Panc1 (cell line): ENCODE results near the gene PIK3AP1. TPM values are rescaled to one million over a fixed set of nuclear protein-coding genes. Genes with fewer than 3 reads are reported as not detected.

Experiments
- ATAC-seq: fragments of 200-7000 bp; cut with Tn5 transposase; 2 replicates; pipeline ENCODE4 v1.9.1; 2020; ENCODE audit warnings: mild to moderate bottlenecking, moderate library complexity
- BruUV-seq: library from RNA; stranded (reverse); fragments of 400-500 nt; replicated peaks from 2 replicates; lab custom pipeline; 2021; lab: Mats Ljungman, UMichigan
- CTCF ChIA-PET: fragments of 300-600 bp; sonication (Branson Sonifier 250); formaldehyde crosslinking; loops from one replicate; lab custom pipeline; 2022; ENCODE audit warnings: antibody characterized with exemption; lab: Charles Lee
- POLR2A ChIA-PET: fragments of 300-600 bp; sonication (Branson Sonifier 250); formaldehyde crosslinking; loops from one replicate; lab custom pipeline; 2022; ENCODE audit warnings: antibody characterized with exemption; lab: Charles Lee
- DNase-seq: peaks from one replicate; pipeline ENCODE4 v3.0.0-alpha.2; 2010; ENCODE audit warnings: low read depth, low spot score
- H3K27ac ChIP-seq: 2 replicates; pipeline ENCODE4 v1.5.1; 2011; ENCODE audit warnings: mild to moderate bottlenecking, low read length, inconsistent platforms
- H3K27me3 ChIP-seq: fragments of 200-500 bp; sonication (Bioruptor generic); 2 replicates; pipeline ENCODE4 v1.6.0; 2014; ENCODE audit warnings: low read length, inconsistent platforms; ENCODE audit not compliant: control insufficient read depth, insufficient read depth
- H3K36me3 ChIP-seq: fragments of 200-500 bp; sonication (Bioruptor generic); 2 replicates; pipeline ENCODE4 v1.5.1; 2014; ENCODE audit warnings: inconsistent platforms, mild to moderate bottlenecking, low read length, moderate library complexity; ENCODE audit not compliant: control insufficient read depth, insufficient read depth
- H3K4me1 ChIP-seq: 2 replicates; pipeline ENCODE4 v1.5.1; 2011; ENCODE audit warnings: inconsistent platforms, mild to moderate bottlenecking, low read length, moderate library complexity; ENCODE audit not compliant: control insufficient read depth, insufficient read depth
- H3K4me3 ChIP-seq, 2 experiments: 2 replicates each; pipeline ENCODE4 v1.5.1; 2011 to 2012; ENCODE audit warnings: low read depth in 2 of 2, low read length in 2 of 2, mild to moderate bottlenecking in 2 of 2, inconsistent platforms in 1 of 2, moderate library complexity in 1 of 2
- H3K9me3 ChIP-seq: fragments of 200-500 bp; sonication (Bioruptor generic); 2 replicates; pipeline ENCODE4 v1.5.1; 2014; ENCODE audit warnings: low read depth, mild to moderate bottlenecking, inconsistent platforms, low read length, moderate library complexity; ENCODE audit not compliant: control insufficient read depth, insufficient read depth
- CTCF ChIP-seq: fragments of 450-650 bp; IDR thresholded peaks from 2 replicates; pipeline ENCODE4 v1.5.1; 2017; ENCODE audit warnings: mild to moderate bottlenecking
- POLR2AphosphoS5 ChIP-seq: IDR thresholded peaks from 2 replicates; pipeline ENCODE4 v1.6.1; 2012; ENCODE audit warnings: mild to moderate bottlenecking, low read depth, low read length, moderate library complexity
- SIN3A ChIP-seq: IDR thresholded peaks from 2 replicates; pipeline ENCODE4 v1.6.1; 2012; ENCODE audit warnings: low read depth, mild to moderate bottlenecking, low read length, moderate library complexity, borderline replicate concordance; ENCODE audit not compliant: insufficient read depth
- TCF7L2 ChIP-seq: IDR thresholded peaks from 2 replicates; pipeline ENCODE4 v1.6.1; 2011; ENCODE audit warnings: mild to moderate bottlenecking, low read depth, low read length, inconsistent platforms
- in situ Hi-C: cut with HindIII; loops from 2 replicates; pipeline ENCODE4 v1.10.0; 2016; ENCODE audit warnings: low sequenced_read_pairs, low pct_unique_long_range_greater_than_20kb
- intact Hi-C: fragments of 100-400 bp; cut with micrococcal nuclease; formaldehyde crosslinking; loops from one replicate; pipeline ENCODE4 v1.10.0; 2022; ENCODE audit not compliant: unreplicated experiment
- total RNA-seq: library from RNA; stranded (reverse); gene quantifications from one replicate; pipeline ENCODE4 v1.2.1, GENCODE V29; 2021; ENCODE audit not compliant: unreplicated experiment
- TF ChIP-seq, protein P1 (sequence below), 2 experiments: IDR thresholded peaks; 2 replicates each; pipeline ENCODE4 v1.6.1; 2011 to 2012; ENCODE audit warnings: low read depth in 2 of 2, control low read depth in 1 of 2, low read length in 1 of 2, mild to moderate bottlenecking in 1 of 2, moderate library complexity in 1 of 2; ENCODE audit not compliant: insufficient read depth in 1 of 2

The PIK3AP1 gene
- total RNA-seq, 1 experiment from 2014 or later = 2.6 TPM

- in situ Hi-C loops (no loop called here), intact Hi-C loops (no loop called here)
- Histone ChIP-seq H3K4me3 (no peak overlapping the region), H3K27me3 (no peaks in the 10 kb centered on the region), H3K4me1 (peaks cover 10% of the 10 kb centered on the region), H3K9me3 (no peaks in the 10 kb centered on the region), H3K36me3 (no peaks in the 10 kb centered on the region), H3K27ac (no peak overlapping the region)
- DNase-seq (no peak), ATAC-seq (no peak)
- POLR2A ChIA-PET = no interaction called here
- no peak for TF ChIP-seq POLR2AphosphoS5
- TF ChIP-seq TCF7L2 = no peak
- TF ChIP-seq, protein P1, sequence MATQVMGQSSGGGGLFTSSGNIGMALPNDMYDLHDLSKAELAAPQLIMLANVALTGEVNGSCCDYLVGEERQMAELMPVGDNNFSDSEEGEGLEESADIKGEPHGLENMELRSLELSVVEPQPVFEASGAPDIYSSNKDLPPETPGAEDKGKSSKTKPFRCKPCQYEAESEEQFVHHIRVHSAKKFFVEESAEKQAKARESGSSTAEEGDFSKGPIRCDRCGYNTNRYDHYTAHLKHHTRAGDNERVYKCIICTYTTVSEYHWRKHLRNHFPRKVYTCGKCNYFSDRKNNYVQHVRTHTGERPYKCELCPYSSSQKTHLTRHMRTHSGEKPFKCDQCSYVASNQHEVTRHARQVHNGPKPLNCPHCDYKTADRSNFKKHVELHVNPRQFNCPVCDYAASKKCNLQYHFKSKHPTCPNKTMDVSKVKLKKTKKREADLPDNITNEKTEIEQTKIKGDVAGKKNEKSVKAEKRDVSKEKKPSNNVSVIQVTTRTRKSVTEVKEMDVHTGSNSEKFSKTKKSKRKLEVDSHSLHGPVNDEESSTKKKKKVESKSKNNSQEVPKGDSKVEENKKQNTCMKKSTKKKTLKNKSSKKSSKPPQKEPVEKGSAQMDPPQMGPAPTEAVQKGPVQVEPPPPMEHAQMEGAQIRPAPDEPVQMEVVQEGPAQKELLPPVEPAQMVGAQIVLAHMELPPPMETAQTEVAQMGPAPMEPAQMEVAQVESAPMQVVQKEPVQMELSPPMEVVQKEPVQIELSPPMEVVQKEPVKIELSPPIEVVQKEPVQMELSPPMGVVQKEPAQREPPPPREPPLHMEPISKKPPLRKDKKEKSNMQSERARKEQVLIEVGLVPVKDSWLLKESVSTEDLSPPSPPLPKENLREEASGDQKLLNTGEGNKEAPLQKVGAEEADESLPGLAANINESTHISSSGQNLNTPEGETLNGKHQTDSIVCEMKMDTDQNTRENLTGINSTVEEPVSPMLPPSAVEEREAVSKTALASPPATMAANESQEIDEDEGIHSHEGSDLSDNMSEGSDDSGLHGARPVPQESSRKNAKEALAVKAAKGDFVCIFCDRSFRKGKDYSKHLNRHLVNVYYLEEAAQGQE (IDR thresholded peaks at IDR 0.05; ENCODE audit: insufficient read depth in 1 of 2, low read depth in 2 of 2, low read length in 1 of 2) = no peak
- CTCF ChIA-PET = no interaction called here
- BruUV-seq = no TSS peak
Measured at GRCh38 chr10:96666741-96667140, 53.6 kb downstream of the PIK3AP1 start.

DNA sequence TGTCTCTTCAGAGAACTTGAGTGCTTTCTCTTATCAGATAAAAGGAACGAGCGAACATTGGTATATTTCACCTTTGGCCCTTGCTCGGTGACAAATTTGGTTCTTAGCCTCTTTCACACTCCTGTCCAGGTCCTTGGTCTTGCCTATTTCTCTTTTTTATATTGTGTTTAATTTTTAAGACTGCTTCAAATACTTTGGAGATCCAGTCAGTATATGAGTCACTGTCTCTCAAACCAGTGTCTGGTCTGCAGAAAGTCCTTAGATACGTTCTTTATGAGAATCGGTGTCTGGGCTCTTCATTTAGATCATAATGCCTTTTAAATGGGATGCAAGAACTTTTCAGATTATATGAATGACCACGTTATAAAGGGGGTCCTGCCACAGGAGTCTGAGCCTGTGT is 55.0 kb downstream of the PIK3AP1 start:
- DNase-seq = no peak
- ATAC-seq = no peak
- no peak overlapping the region for H3K27ac ChIP-seq

More for the DNA sequence above, 55.0 kb downstream of the PIK3AP1 start:
- H3K27me3 ChIP-seq = no peaks in the 10 kb centered on the region
- BruUV-seq = no TSS peak
- TF ChIP-seq CTCF (no peak), SIN3A (no peak), POLR2AphosphoS5 (no peak), TCF7L2 (no peak)
- TF ChIP-seq, protein P1 (IDR thresholded peaks at IDR 0.05; ENCODE audit: insufficient read depth in 1 of 2, low read depth in 2 of 2, low read length in 1 of 2) = no peak
- no peaks in the 10 kb centered on the region for H3K36me3 ChIP-seq
- in situ Hi-C loops = no loop called here
- ChIA-PET POLR2A (no interaction called here), CTCF (no interaction called here)
- no peaks in the 10 kb centered on the region for H3K9me3 ChIP-seq
- intact Hi-C loops = no loop called here
- H3K4me3 ChIP-seq = no peak overlapping the region
- H3K4me1 ChIP-seq = peaks cover 1% of the 10 kb centered on the region; the same call in 1 of the 2 replicates
